GM06990 (cell line): Measurements from ENCODE around the gene HOMER1.
"Not testable (repeated sequence)": the region's sequence is repeated elsewhere in the genome, so short reads cannot be mapped to it uniquely, and the experiment has no call there.

Experiments
- DNase-seq: peaks from one replicate; pipeline ENCODE4 v3.0.0-alpha.2; 2011; ENCODE audit not compliant: insufficient read length; ENCODE audit errors: extremely low read depth
- H3K27me3 ChIP-seq: replicated peaks from 2 replicates; pipeline ENCODE4 v1.6.0; 2011; ENCODE audit warnings: low read length; ENCODE audit not compliant: control insufficient read depth, insufficient read depth
- H3K36me3 ChIP-seq: 2 replicates; pipeline ENCODE4 v1.5.1; 2011; ENCODE audit warnings: low read length; ENCODE audit not compliant: control insufficient read depth, insufficient read depth
- H3K4me3 ChIP-seq: replicated peaks from 2 replicates; pipeline ENCODE4 v1.5.1; 2011; ENCODE audit warnings: low read depth, mild to moderate bottlenecking, control low read depth, low read length
- CTCF ChIP-seq: IDR thresholded peaks from 2 replicates; pipeline ENCODE4 v1.5.1; 2011; ENCODE audit warnings: low read length, control low read depth, mild to moderate bottlenecking, inconsistent platforms; ENCODE audit not compliant: insufficient read depth, poor library complexity, severe bottlenecking

HOMER1 gene

GRCh38 chr5:79395296-79395695 lies 118.6 kb downstream of the HOMER1 start:
- TF ChIP-seq CTCF, result no peak
- Histone ChIP-seq H3K36me3 (no peaks in the 10 kb centered on the region), H3K4me3 (no peak overlapping the region)

GRCh38 chr5:79392776-79393175 lies 121.2 kb downstream of the HOMER1 start:
- no peak overlapping the region for H3K4me3 ChIP-seq
- no peak for TF ChIP-seq CTCF
- no peaks in the 10 kb centered on the region for H3K27me3 ChIP-seq
- no peak for DNase-seq
- H3K36me3 ChIP-seq, result no peaks in the 10 kb centered on the region

More at GRCh38 chr5:79395296-79395695, 118.6 kb downstream of the HOMER1 start:
- H3K27me3 ChIP-seq, result no peaks in the 10 kb centered on the region
- DNase-seq, result no peak

- TF ChIP-seq CTCF, result no peak
- DNase-seq, result no peak
- H3K27me3 ChIP-seq, result no peaks in the 10 kb centered on the region
- H3K4me3 ChIP-seq, result no peak overlapping the region
- no peaks in the 10 kb centered on the region for H3K36me3 ChIP-seq
Observed at GRCh38 chr5:79386679-79387078, 127.3 kb downstream of the HOMER1 start.

- DNase-seq, H3K36me3 ChIP-seq, H3K4me3 ChIP-seq, H3K27me3 ChIP-seq: not testable (repeated sequence)
Observed at GRCh38 chr5:79385126-79385525, 128.8 kb downstream of the HOMER1 start.

DNA sequence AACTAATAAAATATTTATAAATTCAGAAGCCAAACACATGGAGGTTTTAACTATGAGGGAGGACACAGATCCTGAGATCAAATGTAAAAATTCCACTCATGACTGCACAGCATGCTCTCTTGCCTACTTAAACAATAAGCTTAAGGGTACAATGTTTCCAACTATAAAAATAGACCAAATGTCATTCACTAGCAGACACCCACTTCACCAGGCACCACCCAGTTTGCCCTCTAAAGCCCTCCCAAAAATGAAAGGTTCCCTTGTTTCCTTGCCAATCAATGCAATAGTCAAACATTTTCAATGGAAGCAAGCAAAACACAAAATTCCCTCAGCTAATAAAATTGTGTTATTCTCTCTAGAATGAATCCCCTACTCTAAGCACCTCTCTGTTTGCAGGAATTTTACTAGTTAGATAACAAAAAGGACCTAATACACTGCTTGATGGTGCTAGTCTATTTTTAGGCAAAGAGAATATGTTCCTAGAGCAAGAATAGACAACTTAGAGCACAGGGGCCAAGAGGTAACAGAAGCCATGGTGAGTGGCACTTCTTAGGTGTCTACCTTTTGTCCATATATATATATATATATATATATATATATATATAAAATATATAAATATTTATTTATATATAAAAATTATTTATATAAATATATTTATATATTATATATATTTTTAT lies 135.3 kb downstream of the HOMER1 start:
- H3K27me3 ChIP-seq, result no peaks in the 10 kb centered on the region
- no peaks in the 10 kb centered on the region for H3K36me3 ChIP-seq
- H3K4me3 ChIP-seq, result no peak overlapping the region
- TF ChIP-seq CTCF, result no peak
- DNase-seq, result no peak

DNA sequence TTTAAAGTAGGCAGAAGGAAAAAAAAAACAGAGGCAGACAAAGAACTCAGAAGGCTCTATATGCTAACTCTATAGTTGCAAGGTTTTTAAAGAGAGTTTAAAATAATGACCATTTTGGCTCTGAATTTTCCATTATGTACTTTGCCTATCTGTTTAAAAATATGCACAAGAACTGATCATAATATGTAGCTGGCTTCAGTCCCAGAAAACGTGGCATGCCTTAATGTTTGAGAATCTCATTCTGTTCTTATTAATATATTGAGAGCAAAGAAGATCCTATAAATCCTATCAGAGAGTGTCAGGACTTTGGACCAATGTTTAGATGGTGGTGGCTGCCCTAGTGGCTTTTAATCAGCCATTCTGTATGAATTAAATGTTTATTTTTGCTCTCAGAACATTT lies 156.5 kb downstream of the HOMER1 start:
- no peak for DNase-seq
- no peaks in the 10 kb centered on the region for H3K36me3 ChIP-seq
- no peaks in the 10 kb centered on the region for H3K27me3 ChIP-seq
- no peak overlapping the region for H3K4me3 ChIP-seq
- TF ChIP-seq CTCF, result no peak
